ENCODE data around the gene ELMO2.

ELMO2 gene

DNA sequence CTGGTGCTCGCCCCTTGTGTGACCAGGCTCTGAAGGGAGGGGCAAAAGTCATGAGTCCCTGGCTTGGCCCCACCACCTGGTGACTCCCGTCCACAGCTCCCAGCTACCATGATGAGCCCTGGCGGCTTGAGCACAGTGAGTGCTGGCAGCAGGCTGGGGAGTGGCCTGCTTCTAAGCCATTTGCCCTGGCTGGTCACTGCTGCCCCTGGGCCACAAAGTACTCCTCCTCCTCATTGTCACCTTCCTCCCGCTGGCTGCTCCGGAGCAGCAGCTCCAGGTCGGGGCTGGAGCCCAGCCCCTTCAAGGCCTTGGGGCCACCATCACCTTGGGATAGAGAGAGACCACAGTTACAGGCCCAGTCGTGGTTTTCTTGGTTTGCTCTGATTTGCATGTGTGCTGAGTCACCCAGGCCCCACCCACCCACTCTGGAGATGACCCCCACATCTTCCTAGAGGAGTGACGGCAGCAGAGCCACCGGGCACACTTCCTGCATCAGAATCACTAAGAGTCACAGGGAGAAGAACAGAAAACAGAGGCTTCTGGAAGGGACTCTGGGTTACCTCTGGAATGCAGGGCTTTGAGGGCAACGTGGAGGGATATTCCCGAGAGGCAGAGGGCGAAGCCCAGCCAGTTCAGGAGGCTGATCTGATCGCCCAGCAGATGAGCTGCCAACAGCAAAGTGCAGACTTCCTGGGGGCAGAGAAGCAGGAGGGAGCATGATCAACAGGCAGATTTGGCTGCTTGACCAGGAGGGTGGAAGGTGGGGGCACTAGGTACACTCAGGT is 56.0 kb downstream of the ELMO2 start:
- DNase-seq: no peak

DNA sequence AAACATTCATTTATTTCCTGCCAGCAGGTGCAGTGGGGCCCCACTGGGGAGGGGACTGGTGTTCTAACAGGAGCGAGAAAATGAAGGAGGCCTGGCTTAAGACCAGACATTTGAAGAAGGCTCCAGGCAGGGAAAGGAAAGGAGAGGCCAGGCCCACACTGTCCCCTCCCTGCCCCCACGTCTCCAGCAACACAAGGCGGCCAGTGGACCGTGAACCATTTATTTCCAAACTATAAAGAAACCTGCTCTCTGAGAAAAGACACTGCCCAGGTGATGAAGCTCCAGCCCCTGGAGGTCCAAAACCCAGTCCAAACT is 56.7 kb downstream of the ELMO2 start:
- no peak for DNase-seq

DNA sequence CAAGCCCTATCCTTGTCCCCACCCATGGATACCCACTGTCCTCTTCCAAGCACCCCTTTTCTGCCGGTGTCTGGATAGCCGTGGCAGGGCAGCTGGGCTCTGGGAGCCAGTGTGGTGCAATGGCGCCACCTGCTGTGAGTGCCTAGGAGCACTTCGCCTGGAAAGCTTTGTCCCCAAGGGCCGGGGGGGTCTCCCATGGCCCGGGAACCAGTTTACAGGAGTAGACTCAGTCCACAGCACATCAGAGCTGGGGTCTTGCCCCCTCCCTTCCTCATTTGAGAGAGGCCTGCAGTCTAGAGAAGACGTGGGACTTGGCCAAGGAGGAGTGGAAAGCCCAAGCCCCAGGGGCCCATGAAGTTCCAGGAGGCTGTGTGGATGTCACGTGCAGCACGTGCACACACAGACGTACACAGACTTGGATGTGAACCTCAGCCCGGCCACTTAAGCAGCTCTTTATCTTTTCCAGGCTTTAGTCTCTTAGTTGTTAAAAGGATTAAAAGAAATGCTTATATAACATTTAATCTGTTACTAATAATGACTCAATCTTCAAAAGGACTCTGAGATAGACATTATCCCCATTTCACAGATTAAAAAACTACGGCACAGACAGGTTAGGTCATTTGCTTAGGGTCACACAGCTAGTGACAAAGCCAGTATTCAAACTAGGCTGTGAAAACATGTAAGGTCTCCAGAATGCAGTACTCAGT is 57.2 kb downstream of the ELMO2 start:
- peak; percentile 14 for DNase-seq

DNA sequence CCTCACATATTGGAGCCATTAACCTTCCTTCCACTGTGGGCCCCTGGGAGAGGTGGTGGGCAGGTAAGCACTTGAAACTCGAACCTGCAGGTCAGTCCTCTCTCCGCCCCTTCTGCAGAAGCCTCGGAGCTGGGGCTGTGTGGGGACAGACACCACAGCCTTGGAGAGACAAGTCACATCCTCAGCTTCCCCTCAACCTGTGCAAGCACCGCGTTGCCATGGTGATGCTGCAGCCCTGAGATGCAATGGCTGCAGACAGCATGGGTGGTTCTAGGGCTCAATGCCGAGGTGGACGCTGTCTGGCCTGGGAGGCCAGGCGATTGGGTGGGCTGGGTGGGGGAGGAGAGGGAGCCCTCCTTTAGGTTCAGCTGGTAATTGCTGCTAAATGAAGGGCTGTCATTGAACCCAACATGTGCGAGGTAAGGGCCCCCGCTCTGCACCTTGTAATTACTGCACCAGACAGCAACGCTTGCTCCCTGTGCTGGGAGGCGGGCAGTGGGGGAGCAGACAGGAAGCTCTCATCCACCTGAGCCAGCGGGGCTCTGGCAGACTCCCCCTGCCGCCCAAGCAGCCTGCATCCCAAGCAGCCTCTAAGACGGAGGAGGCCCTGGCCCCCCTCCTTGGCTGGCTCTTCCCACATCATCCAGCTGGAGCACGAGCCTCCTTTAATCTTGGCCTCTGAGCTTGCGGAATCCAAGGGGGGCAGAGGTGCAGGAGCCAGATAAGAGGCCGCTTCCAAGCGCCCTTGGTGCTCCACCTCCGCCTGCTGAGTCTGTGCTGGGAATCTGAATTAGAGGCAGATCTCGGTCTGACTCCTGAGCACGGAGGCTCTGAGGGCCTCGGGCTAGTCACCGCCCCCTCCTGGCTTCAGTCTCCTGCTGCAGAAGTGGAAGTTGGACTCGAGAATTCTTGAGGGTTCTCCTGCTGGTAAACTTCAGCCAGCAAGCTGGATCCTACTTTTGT is 58.3 kb downstream of the ELMO2 start:
- DNase-seq: no peak

DNA sequence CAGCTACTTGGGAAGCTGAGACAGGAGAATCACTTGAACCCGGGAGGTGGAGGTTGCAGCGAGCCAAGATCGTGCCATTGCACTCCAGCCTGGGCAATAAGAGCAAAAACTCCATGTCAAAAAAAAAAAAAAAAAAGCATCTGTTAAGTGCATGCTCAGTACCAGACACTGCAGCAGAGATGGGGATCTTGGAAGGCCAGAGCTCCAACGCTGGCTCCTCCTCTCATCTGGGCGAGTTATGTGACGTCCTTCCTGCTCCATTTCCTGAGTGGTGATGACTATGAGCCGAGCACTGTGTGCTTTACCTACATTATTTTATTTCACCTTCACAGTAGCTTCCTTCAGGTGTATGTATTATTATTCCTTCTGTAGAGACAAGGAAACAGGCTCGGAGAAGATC is 59.6 kb downstream of the ELMO2 start:
- no peak for DNase-seq

DNA sequence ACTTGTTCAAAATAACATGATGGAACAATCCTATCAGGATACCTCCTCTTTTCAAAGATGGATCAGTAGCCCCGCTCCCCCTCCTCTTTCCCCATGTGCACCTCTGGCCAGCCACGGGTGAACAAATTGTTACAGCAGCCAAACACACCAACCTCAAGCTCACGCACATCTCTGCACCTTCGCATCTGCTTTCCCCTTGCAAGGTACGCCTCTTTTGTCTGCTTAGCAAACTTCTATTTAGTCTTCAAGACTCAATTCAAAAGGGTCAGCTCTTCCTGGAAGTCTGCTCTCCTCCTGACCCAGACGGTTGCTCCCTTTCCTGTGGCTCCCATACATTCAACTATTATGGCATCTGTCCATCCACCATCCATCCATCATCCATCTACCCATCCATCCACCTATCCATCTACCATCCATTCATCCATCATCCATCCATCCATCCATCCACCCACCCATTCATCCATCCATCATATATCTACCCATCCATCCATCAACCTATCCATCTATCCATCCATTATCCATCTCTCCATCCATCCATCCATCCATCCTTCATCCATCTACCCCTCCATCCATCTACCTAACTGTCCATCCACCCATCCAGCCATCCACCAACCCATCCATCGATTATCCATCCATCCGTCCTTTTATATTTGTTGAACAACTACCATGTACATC is 61.8 kb downstream of the ELMO2 start:
- DNase-seq: no peak

DNA sequence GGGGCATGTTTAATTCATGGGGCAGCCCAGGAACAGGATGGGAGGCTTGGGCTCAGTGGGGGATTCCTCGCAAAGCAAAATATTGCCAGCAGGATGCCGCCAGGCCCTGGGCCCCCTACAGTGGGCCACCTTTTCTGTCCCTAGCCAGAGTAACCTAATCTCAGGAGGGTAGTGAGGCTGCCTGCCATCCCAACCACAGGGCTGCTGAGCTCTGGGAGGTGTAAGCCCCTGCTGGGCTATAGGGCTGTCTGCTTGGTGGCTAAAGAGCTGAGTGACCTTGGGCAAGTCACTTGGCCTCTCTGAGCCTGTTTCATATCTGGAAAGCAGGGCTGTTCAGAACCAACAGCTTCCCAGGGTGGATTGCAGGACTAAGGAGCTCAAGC is 62.4 kb downstream of the ELMO2 start:
- DNase-seq: no peak

DNA sequence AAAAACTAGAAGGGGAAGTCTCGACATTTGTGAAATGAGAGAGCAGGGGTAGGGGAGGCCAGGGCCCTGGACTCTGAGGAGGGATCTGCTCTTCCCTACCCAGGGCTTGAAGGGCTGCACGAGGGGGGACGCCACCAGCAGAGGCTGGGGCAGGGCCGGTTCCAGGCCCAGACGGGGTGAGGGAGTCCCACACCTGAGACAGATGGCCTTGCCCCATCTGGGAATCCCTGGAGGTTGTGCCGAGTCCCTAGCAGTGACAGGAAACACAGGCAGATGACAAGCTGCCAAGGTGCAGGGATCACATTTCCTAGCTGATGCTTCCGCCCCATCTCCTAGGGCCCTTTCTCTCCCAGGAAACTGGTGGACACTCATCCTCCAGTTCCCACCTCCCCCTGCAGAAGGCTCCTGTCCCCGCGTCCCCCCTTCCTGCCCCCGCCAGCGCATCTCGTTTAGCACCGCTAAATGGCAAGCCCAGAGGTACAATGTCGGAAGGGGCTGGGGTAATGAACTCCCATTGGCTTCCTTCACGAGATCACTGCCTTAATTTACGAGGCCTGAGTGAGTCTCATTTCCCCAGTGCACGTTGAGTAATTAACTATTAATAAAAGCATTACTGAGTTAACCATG is 63.0 kb downstream of the ELMO2 start:
- no peak for DNase-seq

DNA sequence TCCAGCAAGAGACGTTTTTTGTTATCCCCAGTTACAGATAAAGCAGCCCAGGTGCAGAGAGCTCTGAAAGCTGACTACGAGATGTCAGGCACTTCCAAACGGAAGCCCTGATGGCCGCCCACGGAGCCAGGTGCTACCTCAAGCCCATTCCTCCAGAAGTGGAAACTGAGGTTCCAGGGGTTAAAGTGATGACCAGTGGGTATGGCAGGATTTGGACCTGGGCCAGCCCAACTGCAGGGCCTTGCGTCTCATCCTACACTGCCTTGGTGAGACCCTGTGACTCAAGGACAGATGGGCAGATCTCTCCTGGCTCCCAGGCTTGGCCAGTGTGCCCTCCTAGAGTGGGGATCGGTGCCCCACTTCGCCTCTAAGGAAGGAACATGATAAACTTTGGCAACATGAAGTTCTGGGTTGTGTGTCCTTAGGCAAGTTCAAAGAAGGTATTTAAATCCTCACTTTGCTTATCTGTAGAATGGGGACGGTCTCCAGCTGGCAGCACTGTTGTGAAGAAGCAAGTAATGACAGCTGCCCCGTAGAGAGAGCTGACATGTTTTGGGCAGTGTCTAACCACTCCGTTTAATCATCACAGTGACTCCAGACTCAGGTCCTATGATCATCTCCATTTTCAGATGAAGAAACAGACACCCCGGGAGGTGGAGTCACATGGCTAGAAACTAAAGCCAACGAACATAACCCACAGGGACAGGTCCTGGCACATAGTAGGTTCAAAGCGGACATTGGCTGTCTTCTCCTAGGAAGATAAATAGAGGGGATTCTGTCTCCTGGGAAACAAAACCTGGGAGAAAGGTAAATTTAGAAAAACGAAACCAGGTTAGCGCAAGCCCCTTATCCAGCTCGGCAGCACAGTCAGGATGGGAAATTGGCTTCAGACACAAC is 63.7 kb downstream of the ELMO2 start:
- no peak for DNase-seq

DNA sequence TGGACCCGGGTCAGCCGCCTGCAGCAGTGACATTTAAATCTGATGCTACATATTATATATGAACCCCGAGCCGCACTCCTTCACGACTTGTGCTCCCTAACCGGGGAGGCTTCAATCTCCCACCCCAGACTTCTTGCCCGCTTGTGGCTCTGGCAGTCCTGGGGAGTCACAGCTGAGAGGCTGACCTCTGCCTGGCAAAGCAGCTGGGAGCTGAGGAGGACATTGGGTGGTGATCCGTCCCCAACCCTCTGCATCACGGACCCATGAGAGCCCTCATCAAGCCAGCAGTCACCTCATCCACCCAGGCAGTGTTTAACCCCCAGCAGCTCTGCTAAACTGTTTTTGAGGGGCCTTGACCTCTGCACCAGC is 64.4 kb downstream of the ELMO2 start:
- no peak for DNase-seq

DNA sequence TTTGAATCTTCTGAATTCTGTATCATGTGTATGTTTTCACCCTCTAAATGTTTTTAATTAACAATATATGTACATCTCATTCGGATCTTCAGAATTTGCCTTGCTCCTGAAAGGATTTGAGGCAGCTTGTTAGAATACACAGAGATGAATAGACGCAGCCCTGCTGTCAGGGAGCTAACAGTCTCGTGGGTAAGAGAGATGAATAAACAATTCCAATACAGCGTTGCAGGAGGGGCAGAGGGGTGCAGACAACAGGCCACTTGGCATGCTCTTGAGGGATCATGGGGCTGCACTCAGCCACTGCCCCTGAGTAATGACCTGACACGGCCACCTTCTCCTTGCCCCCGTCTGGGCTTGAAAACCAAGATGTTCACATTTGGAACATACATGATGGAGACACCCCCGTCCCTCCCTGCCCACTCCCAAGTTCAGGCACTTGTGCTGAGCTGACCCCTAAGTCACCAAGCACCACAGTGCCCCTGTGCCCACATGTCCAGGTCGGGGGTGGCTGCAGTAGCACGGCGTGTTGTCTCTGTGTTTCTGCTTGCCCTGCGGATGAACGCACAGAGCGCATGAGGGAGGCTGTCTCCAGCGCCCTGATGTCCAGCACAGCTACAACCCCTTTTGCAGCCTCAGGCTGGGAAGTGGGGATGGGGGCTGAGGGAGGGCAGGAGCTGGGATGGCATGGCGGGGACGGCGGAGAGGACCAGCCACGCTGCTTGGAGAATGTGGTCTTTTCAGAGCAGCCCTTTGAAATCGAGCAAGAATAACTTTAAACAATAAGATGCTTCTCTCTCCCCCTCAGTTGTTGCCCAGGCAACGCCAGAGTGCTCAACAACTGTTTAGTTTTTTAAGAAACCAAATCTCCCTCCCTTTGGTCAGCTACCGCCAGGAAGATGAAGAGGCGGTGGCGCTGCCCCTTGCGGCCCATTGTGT is 65.1 kb downstream of the ELMO2 start:
- DNase-seq: no peak

DNA sequence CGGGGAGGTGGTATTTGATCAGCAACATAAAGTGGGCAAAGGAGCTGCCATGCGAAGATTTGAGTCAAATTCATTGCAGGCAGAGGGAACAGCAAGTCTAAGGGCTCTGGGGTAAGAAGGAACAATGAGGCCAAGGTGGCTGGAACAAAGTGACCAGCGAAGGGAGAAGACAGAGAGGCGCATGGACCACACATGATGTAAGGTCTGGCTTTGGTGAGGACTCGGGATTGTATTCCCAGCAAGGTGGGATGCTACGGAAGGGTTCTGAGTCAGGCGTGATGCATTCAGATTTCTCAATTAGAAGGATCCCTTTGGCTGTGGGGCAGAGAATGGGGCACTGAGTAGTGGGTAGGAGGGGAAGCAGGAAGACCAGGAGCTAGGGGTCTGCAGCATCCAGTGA is 67.4 kb downstream of the ELMO2 start:
- no peak for DNase-seq

DNA sequence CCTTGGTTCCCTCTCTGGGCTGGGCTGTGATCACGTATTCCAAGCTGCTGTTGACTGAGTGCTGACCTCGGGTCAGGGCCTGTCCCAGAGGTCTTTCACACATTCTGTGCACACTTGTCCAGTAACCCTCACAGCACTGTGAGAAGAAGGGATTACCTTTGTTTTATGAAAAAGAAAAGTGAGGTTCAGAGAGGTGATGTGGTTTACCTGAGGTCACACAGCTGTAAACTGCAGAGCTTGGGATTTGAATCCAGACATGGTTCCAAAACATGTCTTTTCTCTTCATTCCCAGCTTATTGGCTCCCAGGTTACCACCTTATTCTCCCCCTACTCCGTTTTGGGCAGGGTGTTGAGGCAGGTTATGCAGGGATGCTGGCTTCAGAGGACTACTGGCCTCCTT is 69.7 kb downstream of the ELMO2 start:
- DNase-seq: no peak

DNA sequence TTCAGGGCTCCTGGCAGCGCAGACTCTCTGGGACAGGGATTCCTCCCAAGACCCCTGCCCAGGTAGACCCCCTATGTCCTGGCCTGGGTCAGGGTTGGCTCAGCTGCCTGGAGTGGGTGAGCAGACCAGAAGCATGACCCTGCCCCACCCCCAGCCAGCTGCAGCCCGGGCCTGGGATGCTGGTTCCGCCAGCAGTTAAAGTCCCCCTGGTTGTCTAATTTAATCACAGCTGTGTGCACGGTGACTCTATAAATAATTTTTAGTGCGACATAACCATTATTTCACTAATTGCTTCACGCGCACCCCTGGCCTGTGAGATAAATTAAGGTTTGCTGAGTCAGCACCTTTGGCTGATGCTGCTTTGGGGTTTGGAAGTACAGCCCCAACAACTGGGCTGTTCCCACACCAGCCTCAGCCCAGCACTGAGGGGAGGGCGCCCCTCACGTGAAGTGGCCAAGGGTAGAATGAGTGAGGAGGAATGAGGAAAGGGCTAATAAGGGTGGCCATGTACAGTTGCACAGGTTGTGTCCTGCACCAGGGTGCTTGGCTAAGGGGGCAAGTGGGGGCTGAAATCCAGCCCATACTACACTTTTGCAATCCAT is 72.0 kb downstream of the ELMO2 start:
- no peak for DNase-seq

DNA sequence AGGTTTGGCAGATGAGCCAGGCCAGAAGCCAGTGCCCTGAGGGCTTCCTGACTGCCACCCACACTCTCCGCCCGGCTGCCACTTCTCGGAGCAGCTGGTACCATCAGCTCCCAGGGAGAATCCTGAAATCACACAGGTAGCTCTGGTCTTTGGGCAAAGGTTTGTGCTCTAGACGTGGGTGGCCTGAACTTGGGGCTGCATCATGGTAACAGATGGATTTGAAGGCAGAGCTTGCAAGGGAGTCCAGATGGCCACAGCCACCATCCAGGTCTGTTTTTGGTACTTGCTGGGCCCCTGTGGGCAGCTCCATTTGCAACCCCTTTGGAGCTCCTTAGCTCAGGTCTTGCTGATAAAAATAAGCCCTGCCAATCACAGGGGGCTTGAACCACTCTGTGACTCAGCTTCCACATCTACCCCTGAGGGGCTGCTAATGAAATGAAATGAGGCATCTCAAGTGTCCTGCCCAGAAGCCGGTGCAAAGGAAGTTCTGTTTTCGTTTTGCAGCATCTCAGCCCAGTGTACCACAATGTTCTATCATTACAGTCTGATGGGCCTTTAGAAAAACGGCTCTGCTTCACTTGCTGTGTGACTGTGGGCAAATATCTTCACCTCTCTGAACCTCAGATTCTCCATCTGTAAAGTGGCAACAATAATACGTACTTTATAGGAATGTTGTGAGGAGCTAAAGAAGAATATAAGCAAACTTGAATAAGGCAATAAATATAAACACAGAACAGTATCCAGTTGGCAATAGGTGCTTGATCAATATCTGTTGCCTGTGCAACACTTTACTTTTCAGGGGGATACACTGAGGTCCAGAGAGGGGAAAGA is 73.0 kb downstream of the ELMO2 start:
- DNase-seq: no peak

DNA sequence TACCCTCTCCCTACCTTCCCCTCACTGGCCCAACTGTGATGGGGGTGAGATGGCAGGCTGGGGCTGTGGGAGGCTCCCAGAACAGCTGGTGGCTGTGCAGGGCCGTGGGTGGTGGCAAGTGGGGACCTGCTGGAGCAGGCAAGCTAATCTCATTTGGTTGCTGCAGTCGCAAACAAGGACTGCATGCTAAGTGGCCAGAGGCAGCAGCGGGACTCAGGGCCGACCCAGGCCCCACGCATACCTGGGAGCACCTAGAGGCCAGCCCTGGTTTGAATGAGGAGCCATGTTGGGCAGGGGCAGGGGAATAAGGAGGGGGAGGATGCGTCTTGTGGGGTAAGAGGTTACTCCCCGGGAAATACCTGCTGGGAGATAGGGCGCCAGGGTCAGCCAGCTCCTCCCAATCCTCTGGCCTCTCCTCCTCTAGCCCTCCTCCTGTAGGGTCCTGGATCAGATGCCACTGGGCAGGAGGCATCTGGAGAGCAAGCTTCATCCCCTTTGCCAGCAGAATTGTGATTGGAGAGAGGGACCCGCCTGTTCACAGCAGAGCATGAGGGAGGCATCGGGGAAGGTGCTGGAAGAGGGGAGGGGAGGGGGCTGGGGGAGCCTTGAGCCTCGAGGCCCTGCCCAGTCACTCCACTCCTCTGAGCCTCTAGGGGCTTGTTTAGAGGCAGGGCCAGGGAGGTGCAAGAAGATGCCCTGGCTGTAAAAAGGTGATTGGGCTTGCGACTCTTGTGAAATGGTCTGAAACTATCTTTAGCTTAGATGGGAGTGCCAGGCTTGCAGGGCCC is 73.8 kb downstream of the ELMO2 start:
- no peak for DNase-seq

DNA sequence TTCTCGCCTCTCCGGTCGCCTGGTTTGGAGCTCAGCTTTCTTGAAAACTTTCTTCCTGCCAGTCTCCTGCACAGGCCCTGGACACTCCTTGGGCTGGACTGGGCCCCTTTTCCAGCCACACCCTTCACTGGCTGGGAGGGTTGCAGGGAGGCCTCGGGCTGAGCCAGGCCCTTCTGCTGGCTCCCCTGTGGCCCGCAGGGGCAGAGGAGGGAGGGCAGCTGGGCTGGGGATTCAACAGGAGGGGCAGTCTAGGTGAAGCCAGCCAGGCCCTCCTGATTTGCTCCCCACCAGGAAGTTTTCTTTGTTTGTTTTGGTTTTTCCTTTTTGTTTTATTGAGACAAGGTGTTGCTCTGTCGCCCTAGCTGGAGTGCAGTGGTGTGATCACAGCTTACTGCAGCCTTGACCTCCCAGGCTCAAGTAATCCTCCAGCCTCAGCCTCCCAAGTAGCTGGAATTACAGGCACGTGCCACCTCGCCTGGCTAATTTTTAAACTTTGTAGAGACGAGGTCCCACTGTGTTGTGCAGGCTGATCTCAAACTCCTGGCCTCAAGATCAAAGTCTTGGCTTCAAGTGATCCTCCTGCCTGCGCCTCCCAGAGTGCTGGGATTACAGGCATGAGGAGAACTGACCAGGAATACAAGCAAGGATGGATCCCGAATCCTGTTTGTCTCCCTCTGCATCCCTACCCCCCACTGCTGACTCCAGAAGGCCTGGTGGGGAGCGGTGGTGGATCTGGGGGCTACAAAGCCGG is 74.6 kb downstream of the ELMO2 start:
- no peak for DNase-seq

Measured in stimulated activated naive CD4-positive, alpha-beta T cell treated with Interleukin-2 at 50 U/mL for 16 hours (primary cell).